Esophagus muscularis mucosa (tissue), 4 donors: ENCODE data around the gene NDC80.

Experiments
- CTCF ChIP-seq, 3 experiments: fragments of 200-600 bp in 2 of 3; fragments of 450-650 bp in 1 of 3; sonication (generic) in 2 of 3; IDR thresholded peaks; one replicate each; pipeline ENCODE4 v1.5.1; 2017 to 2019; ENCODE audit warnings: antibody characterized with exemption in 3 of 3, mild to moderate bottlenecking in 2 of 3, moderate library complexity in 1 of 3
- EP300 ChIP-seq: sonication (generic); formaldehyde crosslinking; IDR thresholded peaks from one replicate; pipeline ENCODE4 v1.6.1; 2017; ENCODE audit warnings: antibody characterized with exemption
- POLR2A ChIP-seq: fragments of 450-650 bp; IDR thresholded peaks from one replicate; pipeline ENCODE4 v1.6.1; 2017; ENCODE audit warnings: antibody characterized with exemption, moderate library complexity, mild to moderate bottlenecking, low read depth

DNA sequence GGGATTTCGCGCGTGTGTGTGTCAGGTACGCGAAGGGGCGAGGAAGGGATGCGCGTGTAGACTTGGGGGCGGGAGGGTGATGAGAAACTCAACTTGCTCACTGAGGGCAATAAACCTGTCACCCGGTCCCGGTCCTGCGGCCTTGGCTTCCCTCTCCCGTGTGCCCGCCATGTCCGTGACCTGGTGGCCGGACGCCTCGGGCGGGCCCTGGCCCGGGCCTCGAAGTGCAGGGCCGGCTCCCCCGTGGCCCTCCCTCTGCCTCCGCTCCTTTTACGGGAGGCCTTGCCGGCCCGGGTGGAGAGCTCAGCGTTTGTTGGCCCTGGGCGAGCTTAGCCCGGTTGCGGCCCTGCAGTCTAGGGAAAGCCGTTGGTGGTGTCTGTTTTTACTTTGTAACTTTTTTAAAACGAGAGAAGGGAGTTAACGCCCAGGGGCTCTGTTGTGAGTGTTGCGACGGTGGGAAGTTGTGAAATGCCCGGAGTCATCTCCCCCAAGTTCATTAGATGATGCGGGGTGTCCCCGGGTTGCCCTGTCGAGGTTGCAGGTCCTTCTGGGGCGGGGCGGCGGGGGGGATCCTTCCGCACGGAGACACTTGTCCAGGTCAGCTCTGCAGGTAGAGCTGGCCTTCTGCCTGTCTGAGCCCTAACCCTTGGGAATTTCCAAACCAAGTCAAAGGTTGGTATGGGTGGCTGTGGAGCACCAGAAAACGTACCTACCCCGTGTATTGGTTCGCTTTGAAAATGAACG is 85.1 kb downstream of the NDC80 start:
- no peak for TF ChIP-seq CTCF (IDR thresholded peaks at IDR 0.05)
- no peak for TF ChIP-seq POLR2A
- no peak for TF ChIP-seq EP300
